T-cell (primary cell): Measurements from ENCODE around the gene ANXA3. TPM values are rescaled to one million over a fixed set of nuclear protein-coding genes. Genes with fewer than 3 reads are reported as not detected.

Source experiments
- ATAC-seq, 4 experiments: fragments of 200-7000 bp in 3 of 4; fragments of 150-1000 bp in 1 of 4; cut with Tn5 transposase; replicated peaks in 1 of 4; 1 replicate in 3 of 4; 2 replicates in 1 of 4; pipeline ENCODE4 v1.10.0; 2021; ENCODE audit warnings: moderate library complexity in 3 of 4, mild to moderate bottlenecking in 2 of 4, moderate number of reproducible peaks in 1 of 4
- CTCF ChIA-PET, 2 donors: fragments of 300-600 bp; sonication (Branson Sonifier 250); formaldehyde crosslinking; loops; one replicate each; lab custom pipeline; 2022; ENCODE audit warnings: antibody characterized with exemption in 2 of 2; lab: Charles Lee
- POLR2A ChIA-PET, 2 donors: fragments of 300-600 bp; sonication (Branson Sonifier 250); formaldehyde crosslinking; loops; one replicate each; lab custom pipeline; 2022; ENCODE audit warnings: antibody characterized with exemption in 2 of 2; lab: Charles Lee
- DNase-seq, 35 experiments: peaks; one replicate each; pipeline versions ENCODE4 v3.0.0 to v3.0.0-alpha.2; 2013 to 2023
- H3K27ac ChIP-seq: one replicate; pipeline ENCODE4 v1.5.1; 2013; ENCODE audit warnings: low read length
- H3K27me3 ChIP-seq, 2 experiments: replicated peaks in 1 of 2; 1 replicate in 1 of 2; 2 replicates in 1 of 2; pipeline versions ENCODE4 v1.6.1 to v1.7.0; 2013; ENCODE audit warnings: low read length in 1 of 2, mixed read lengths in 1 of 2; ENCODE audit not compliant: control insufficient read depth in 2 of 2, insufficient read depth in 2 of 2; ENCODE audit errors: extremely low read depth in 1 of 2
- H3K36me3 ChIP-seq, 2 donors: 1 replicate in 1 of 2; 2 replicates in 1 of 2; pipeline versions ENCODE4 v1.6.1 to v1.7.0; 2013; ENCODE audit warnings: low read length in 1 of 2; ENCODE audit not compliant: control insufficient read depth in 2 of 2, insufficient read depth in 1 of 2; ENCODE audit errors: extremely low read depth in 1 of 2
- H3K4me1 ChIP-seq, 2 experiments: 1 replicate in 1 of 2; 2 replicates in 1 of 2; pipeline versions ENCODE4 v1.6.1 to v1.7.0; 2013; ENCODE audit warnings: low read length in 2 of 2, mixed read lengths in 1 of 2; ENCODE audit not compliant: insufficient read depth in 2 of 2, control insufficient read depth in 1 of 2; ENCODE audit errors: extremely low read depth in 1 of 2
- H3K4me3 ChIP-seq, 2 donors: 1 replicate in 1 of 2; 2 replicates in 1 of 2; pipeline versions ENCODE4 v1.5.1 to v1.7.0; 2013; ENCODE audit warnings: mild to moderate bottlenecking in 2 of 2, low read length in 1 of 2, moderate library complexity in 1 of 2; ENCODE audit not compliant: control insufficient read depth in 1 of 2; ENCODE audit errors: extremely low read depth in 1 of 2
- H3K9me3 ChIP-seq: 2 replicates; pipeline ENCODE4 v1.7.0; 2013
- H3K27ac Mint-ChIP-seq, 2 donors: one replicate each; pipeline ENCODE4 v1.8.0; 2020 to 2021; ENCODE audit warnings: mild to moderate bottlenecking in 2 of 2, mixed read lengths in 2 of 2
- H3K27me3 Mint-ChIP-seq, 2 donors: one replicate each; pipeline ENCODE4 v1.8.0; 2021 to 2022; ENCODE audit warnings: mixed read lengths in 2 of 2
- H3K36me3 Mint-ChIP-seq: one replicate; pipeline ENCODE4 v1.8.0; 2021; ENCODE audit warnings: mixed read lengths
- H3K4me1 Mint-ChIP-seq, 3 donors: one replicate each; pipeline ENCODE4 v1.8.0; 2020 to 2022; ENCODE audit warnings: mixed read lengths in 3 of 3, mild to moderate bottlenecking in 1 of 3
- H3K4me3 Mint-ChIP-seq, 3 donors: one replicate each; pipeline ENCODE4 v1.8.0; 2020 to 2022; ENCODE audit warnings: mild to moderate bottlenecking in 3 of 3, mixed read lengths in 3 of 3, moderate library complexity in 3 of 3
- H3K9me3 Mint-ChIP-seq, 3 donors: one replicate each; pipeline ENCODE4 v1.8.0; 2020 to 2022; ENCODE audit warnings: mixed read lengths in 3 of 3
- WGBS: methylation state at CpG from one replicate; pipeline ENCODE4 v1.1.5; 2013; ENCODE audit warnings: missing lambda C conversion rate; ENCODE audit not compliant: insufficient coverage; 5-methylcytosine and 5-hydroxymethylcytosine counted together
- total RNA-seq, 35 experiments: library from RNA in 6 of 35; stranded (reverse) in 6 of 35; fragments of 120-200 nt in 1 of 35; gene quantifications; one replicate each; pipeline versions ENCODE4 v1.2.1 to v1.2.4 and lab custom pipeline; 2013 to 2026

Gene ANXA3
- total RNA-seq, 5 donors from 2014 or later (not counting 1 experiment from before 2014, with no cell fraction given) = 0.35 to 0.79 (median 0.36) TPM; not detected in 2

GRCh38 chr4:78609580-78609979 is 58.0 kb downstream of the ANXA3 start:
- DNase-seq (no peak), ATAC-seq (no peak)
- no peaks in the 10 kb centered on the region for H3K9me3 Mint-ChIP-seq
- H3K36me3 ChIP-seq = peaks cover 0 to 4% of the 10 kb centered on the region in 2 donors
- no peaks in the 10 kb centered on the region for H3K36me3 Mint-ChIP-seq
- POLR2A ChIA-PET = no interaction called here
- no peak overlapping the region for H3K27ac ChIP-seq
- H3K9me3 ChIP-seq = no peaks in the 10 kb centered on the region
- peaks cover 3 to 40% of the 10 kb centered on the region in 2 experiments for H3K4me1 ChIP-seq
- peaks cover 0 to 4% of the 10 kb centered on the region in 2 experiments for H3K27me3 ChIP-seq
- no peak overlapping the region for H3K4me3 ChIP-seq
- CTCF ChIA-PET = interaction anchor here in 1 of 2 donors (0.9 kb wide), 1 partner anchor 254 kb away, joined by 4 read pairs; no protein-coding TSS in a partner anchor
- no peak overlapping the region for H3K4me3 Mint-ChIP-seq
- no peak overlapping the region for H3K27ac Mint-ChIP-seq
- peaks cover 36 to 45% (median 36%) of the 10 kb centered on the region in 3 donors for H3K4me1 Mint-ChIP-seq
- WGBS = no CpG with 5 or more reads among the region's 4 CpGs
- no peaks in the 10 kb centered on the region for H3K27me3 Mint-ChIP-seq

- no peaks in the 10 kb centered on the region for H3K36me3 Mint-ChIP-seq
- ChIA-PET CTCF (interaction anchor here in 1 of 2 donors (0.6 kb wide), 1 partner anchor 166 kb away, joined by 3 read pairs; the partner anchor contains the start of gene BMP2K), POLR2A (no interaction called here)
- WGBS = 74% methylated on average over 3 of the region's 3 CpGs
- Histone ChIP-seq H3K4me1 (peaks cover 3 to 40% of the 10 kb centered on the region in 2 experiments), H3K9me3 (no peaks in the 10 kb centered on the region), H3K36me3 (peaks cover 0 to 4% of the 10 kb centered on the region in 2 donors), H3K4me3 (no peak overlapping the region), H3K27me3 (peaks cover 0 to 4% of the 10 kb centered on the region in 2 experiments), H3K27ac (no peak overlapping the region)
- no peaks in the 10 kb centered on the region for H3K9me3 Mint-ChIP-seq
- no peak overlapping the region for H3K4me3 Mint-ChIP-seq
- H3K27ac Mint-ChIP-seq = peak overlapping the region; percentile 31 to 73
- H3K4me1 Mint-ChIP-seq = peaks cover 36 to 45% (median 36%) of the 10 kb centered on the region in 3 donors
- DNase-seq (peak in 1 of 35 experiments; percentile 8), ATAC-seq (peak; percentile 73 to 78 (median 76))
- no peaks in the 10 kb centered on the region for H3K27me3 Mint-ChIP-seq
Observed at GRCh38 chr4:78610546-78611214, 59.1 kb downstream of the ANXA3 start.

GRCh38 chr4:78611215-78611558 is 59.6 kb downstream of the ANXA3 start:
- ChIA-PET POLR2A (no interaction called here), CTCF (no interaction called here)
- Mint-ChIP-seq H3K27ac (peak overlapping the region in 1 of 2 donors; percentile 73), H3K4me3 (no peak overlapping the region), H3K27me3 (no peaks in the 10 kb centered on the region), H3K9me3 (no peaks in the 10 kb centered on the region), H3K4me1 (peaks cover 36 to 45% (median 37%) of the 10 kb centered on the region in 3 donors), H3K36me3 (no peaks in the 10 kb centered on the region)
- H3K27ac ChIP-seq = no peak overlapping the region
- H3K36me3 ChIP-seq = peaks cover 0 to 2% of the 10 kb centered on the region in 2 donors
- H3K27me3 ChIP-seq = peaks cover 0 to 1% of the 10 kb centered on the region in 2 experiments
- no CpG with 5 or more reads among the region's 2 CpGs for WGBS
- H3K9me3 ChIP-seq = no peaks in the 10 kb centered on the region
- no peak overlapping the region for H3K4me3 ChIP-seq
- peaks cover 3 to 40% of the 10 kb centered on the region in 2 experiments for H3K4me1 ChIP-seq
- ATAC-seq = no peak
- no peak for DNase-seq

GRCh38 chr4:78612398-78613178 is 61.0 kb downstream of the ANXA3 start:
- Histone ChIP-seq H3K27ac (no peak overlapping the region), H3K9me3 (no peaks in the 10 kb centered on the region), H3K4me1 (peaks cover 3 to 46% of the 10 kb centered on the region in 2 experiments), H3K27me3 (no peaks in the 10 kb centered on the region), H3K4me3 (no peak overlapping the region), H3K36me3 (no peaks in the 10 kb centered on the region)
- Mint-ChIP-seq H3K9me3 (no peaks in the 10 kb centered on the region), H3K36me3 (no peaks in the 10 kb centered on the region), H3K4me1 (peaks cover 36 to 45% (median 43%) of the 10 kb centered on the region in 3 donors), H3K27me3 (no peaks in the 10 kb centered on the region), H3K27ac (no peak overlapping the region), H3K4me3 (no peak overlapping the region)
- DNase-seq = peak in 2 of 35 experiments; percentile 14 to 28
- ATAC-seq = no peak
- ChIA-PET POLR2A (no interaction called here), CTCF (no interaction called here)
- 100% methylated on average over 1 of the region's 3 CpGs for WGBS

GRCh38 chr4:78613522-78614321 is 62.2 kb downstream of the ANXA3 start:
- H3K4me3 Mint-ChIP-seq = no peak overlapping the region

More at GRCh38 chr4:78613522-78614321, 62.2 kb downstream of the ANXA3 start:
- H3K4me1 ChIP-seq = peaks cover 3 to 51% of the 10 kb centered on the region in 2 experiments
- DNase-seq (peak in 1 of 35 experiments; percentile 6), ATAC-seq (peak in 2 of 4 experiments; percentile 29 to 60)
- Mint-ChIP-seq H3K36me3 (no peaks in the 10 kb centered on the region), H3K9me3 (no peaks in the 10 kb centered on the region), H3K27ac (peak overlapping the region; percentile 31 to 56), H3K4me1 (peaks cover 36 to 48% (median 45%) of the 10 kb centered on the region in 3 donors), H3K27me3 (no peaks in the 10 kb centered on the region)
- no peak overlapping the region for H3K27ac ChIP-seq
- 60% methylated on average over 1 of the region's 7 CpGs for WGBS
- H3K4me3 ChIP-seq = no peak overlapping the region
- no peaks in the 10 kb centered on the region for H3K36me3 ChIP-seq
- no peaks in the 10 kb centered on the region for H3K27me3 ChIP-seq
- ChIA-PET CTCF (interaction anchor here (1.0 to 1.5 kb wide), 2 partner anchors 249 to 253 kb away, joined by 3 read pairs; no protein-coding TSS in a partner anchor), POLR2A (no interaction called here)
- no peaks in the 10 kb centered on the region for H3K9me3 ChIP-seq
